ENCODE data around the gene CRX.
"Not testable (repeated sequence)": the region's sequence is repeated elsewhere in the genome, so short reads cannot be mapped to it uniquely, and the experiment has no call there.

The CRX gene

DNA sequence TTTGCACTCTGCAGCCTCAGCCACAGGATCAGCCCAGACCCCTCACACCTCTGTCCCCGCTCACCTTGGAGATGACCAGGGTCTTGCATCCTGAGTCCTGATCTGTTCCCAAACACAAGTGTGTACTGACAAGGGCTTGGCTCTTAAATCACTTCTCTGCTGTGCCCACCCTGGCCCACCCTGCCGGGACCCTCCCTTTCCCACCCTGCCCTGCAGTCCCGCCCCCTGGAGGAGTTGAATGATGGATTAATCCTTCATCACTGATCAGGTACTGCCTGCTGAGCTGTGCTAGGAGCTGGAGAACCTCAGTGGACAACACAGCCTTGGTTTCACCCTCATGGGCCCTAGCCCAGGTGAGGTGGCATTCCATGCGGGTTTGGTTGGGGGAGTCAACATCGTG lies 17.3 kb upstream of the CRX start, which contains the start of gene TPRX1:
Gene TPRX1, minus strand, starts transcription at position 101 of the 400 bp plus-strand sequence. Its CDS starts 12 bp downstream, at position 89.
- not testable (repeated sequence) for DNase-seq

DNA sequence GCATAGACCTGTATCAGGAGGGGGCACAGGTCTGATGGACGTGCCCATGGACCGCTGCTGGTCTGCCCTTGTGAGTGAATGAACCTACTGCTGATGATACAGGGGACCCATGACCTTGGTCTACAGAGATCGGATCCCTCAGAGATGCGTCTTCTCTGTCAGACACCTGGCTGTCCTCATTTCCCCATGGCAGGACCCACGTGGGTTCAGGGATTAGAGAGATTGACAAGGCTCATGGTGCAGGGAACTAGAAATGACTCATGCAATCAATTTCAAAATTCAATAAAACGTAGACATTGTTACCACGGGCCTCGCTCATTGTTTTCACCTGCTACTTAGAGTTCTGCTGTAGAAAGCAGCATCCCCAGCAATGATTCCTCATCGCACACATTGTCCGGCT lies 16.4 kb upstream of the CRX start:
- no peak for DNase-seq

DNA sequence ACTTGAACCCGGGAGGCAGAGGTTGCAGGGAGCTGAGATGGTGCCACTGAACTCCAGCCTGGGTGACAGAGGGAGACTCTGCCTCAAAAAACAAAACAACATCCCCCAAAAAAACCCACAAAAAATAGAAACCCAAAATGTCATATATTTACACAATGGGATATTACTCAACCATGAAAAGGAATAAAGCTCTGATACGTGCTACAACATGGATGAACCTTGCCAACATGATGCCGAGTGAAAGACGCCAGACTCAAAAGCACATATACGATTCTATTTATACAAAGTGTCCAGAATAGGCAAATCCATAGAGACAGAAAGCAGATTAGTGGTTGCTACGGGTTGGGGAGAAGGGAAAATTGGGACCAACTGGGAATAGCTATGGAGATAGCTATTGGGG lies 15.3 kb upstream of the CRX start:
- DNase-seq, result no peak

DNA sequence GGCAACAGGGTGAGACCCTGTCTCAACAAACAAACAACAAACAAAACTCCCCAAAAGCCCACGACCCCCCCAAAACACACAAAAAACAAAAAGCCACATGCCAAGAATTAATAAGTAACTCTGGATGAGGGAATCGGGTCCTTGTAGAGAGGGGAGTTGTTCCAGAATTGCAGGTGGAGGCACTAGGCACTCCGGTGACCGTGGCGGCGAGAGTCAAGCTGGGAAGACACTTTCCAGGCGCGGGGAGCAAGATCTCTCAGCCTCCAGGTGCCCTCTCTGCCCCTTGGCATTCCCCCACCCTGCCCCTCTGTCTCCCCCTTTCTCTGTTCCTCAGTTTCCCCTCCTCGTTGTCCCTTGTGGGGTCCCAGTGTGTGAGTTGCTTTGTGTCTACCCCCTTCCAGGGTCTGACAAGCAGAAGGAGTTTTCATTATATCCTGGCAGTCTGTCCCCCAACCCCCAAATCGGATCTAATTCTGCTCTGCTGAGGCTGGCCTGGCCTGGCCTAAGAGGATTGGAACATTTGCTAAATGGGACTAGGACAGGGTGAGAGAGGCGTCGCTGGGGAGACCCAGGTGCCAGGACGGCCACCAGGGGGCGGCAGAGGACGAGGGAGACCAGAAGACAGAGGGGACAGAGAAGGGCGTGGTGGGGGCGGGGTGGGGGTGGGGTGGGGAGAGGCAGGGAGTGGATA lies 8.3 kb upstream of the CRX start:
- DNase-seq, result peak; percentile 59

DNA sequence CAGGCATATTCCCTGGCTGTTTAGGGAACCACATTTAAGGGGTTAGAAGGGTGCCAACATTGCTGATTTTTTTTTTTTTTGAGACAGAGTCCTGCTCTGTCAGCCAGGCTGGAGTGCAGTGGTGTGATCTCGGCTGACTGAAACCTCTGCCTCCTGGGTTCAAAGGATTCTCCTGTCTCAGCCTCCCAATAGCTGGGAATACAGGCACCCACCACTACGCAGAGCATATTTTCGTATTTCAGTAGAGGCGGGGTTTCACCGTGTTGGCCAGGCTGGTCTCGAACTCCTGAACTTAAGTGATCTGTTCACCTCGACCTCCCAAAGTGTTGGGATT lies 7.8 kb upstream of the CRX start:
- DNase-seq, result no peak

DNA sequence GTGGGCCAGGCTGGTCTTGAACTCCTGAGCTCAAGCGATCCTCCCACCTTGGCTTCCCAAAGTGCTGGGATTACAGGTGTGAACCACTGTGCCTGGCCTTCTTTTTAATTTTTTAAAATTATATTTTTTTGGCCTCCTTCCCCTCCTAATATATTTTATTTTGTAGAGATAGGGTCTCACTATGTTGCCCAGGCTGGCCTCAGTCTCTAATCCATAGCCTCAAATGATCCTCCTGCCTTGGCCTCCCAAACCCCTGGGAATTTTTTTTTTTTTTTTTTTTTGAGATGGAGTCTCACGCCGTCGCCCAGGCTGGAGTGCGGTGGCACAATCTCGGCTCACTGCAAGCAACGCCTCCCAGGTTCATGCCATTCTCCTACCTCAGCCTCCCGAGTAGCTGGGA lies 5.5 kb upstream of the CRX start:
- not testable (repeated sequence) for DNase-seq

DNA sequence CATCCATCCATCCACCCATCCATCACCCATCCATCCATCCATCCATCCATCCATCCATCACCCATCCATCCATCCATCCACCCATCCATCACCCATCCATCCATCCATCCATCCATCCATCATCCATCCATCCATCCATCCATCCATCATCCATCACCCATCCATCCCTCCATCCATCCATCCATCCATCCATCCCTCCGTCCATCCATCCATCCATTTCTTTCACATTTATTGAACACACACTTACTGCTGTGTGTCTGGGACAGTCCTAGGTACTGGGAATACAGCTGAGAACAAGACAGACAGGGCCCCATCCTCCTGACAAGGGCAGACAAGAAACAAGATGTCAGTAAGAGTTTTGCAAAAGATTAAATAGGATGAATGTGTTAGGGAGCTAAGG lies 3.5 kb upstream of the CRX start:
- not testable (repeated sequence) for DNase-seq

DNA sequence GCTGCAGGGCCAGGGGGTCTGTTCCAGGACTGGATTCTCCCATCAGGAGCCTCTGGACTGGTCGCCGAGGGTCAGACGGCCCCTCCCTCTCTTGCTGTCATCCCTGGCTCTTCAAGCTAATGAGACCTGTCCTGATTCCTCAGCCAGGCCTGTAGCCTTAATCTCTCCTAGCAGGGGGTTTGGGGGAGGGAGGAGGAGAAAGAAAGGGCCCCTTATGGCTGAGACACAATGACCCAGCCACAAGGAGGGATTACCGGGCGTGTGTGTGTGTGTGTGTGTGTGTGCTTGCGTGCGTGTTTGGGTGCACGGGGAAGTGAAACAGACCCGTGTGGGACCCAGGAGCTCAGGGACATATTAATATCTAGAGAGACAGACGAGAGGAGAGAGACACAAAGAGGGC lies 1.9 kb upstream of the CRX start:
- no peak for DNase-seq

DNA sequence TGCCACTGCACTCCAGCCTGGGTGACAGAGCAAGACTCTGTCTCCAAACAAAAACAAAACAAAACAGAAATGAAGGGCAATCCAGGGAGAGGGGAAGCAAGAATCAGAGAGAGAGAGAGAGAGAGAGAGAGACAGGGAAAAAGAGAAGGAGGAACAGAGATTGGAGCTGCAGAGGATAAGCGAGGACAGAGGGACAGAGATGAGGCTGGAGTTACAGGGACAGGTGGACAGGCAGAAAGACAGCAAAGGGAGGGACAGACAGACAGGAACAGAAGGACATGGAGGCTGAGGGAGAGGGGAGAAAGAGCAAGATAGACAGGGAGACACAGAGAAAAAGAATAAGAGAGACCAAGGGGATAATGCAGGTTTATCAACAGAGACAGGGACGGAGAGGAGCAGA lies 1.3 kb upstream of the CRX start:
- DNase-seq, result no peak

DNA sequence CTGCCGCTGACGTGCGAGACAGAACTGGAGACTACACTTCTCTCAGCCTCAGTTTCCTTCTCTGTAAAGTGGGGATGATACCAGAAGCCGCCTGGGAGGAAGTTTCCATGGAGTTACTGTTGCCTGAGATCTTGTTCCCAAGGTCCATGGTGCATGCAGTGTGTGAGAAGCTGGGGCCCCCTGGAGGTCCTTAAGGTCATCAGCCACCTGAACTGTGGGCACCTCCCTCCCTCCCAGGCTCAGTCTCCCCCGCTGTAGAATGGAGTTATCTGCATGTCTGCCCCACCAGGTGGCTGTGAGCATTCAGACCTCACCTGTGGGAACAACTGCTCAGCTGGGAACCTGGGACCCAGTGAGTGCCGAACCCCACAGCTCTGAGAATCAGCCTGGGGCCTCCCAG lies 2.7 kb downstream of the CRX start:
- DNase-seq, result no peak

DNA sequence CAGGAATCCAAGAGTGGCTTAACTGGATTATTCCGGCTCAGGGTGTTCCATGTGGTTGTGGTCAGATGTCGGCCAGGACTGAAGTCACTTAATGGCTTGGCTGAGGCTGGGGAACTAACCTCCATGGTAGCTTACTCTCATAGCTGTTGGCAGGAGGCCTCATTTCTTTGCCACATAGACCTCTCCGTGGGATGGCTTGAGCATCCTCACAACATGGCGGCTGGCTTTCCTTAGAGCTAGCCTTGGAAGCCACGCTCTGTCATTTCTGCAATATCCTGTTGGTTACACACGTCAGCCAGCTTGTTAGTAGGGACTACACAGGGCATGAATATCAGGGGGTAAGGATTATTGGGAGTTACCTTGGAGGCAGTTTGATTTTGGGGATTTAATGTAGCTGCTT lies 5.1 kb downstream of the CRX start:
- DNase-seq, result no peak

DNA sequence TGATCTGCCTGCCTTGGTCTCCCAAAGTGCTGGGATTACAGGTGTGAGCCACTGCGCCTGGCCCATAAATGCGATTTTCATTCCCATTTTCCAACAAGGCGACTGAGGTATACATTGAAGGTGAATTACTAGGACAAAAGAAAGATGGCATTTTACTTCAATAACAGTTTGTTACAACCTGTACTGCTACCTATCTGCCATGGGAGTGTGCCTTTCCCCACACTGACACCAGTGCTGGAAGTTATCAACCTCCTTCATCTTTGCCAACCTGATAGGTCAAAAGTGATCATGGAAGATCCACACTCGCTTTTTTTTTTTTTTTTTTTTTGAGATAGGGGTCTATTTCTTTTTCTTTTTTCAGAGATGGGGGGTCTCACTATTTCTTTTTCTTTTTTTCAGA lies 11.0 kb downstream of the CRX start:
- no peak for DNase-seq

DNA sequence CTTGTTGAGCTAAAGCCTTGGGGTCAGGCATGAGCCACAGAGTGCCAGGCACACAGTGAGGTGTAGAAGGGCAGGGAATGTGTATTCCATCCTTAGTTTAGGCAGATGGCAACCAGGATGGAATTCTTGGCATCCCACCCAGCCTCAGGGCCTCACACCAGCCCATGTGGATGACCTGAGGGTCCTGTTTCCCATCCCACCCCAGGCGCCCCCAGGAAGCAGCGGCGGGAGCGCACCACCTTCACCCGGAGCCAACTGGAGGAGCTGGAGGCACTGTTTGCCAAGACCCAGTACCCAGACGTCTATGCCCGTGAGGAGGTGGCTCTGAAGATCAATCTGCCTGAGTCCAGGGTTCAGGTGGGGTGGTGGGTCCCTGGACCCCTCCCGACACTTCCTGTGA lies 14.3 kb downstream of the CRX start:
- no peak for DNase-seq

DNA sequence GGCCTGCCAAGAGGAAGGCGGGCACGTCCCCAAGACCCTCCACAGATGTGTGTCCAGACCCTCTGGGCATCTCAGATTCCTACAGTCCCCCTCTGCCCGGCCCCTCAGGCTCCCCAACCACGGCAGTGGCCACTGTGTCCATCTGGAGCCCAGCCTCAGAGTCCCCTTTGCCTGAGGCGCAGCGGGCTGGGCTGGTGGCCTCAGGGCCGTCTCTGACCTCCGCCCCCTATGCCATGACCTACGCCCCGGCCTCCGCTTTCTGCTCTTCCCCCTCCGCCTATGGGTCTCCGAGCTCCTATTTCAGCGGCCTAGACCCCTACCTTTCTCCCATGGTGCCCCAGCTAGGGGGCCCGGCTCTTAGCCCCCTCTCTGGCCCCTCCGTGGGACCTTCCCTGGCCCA lies 17.7 kb downstream of the CRX start:
- DNase-seq, result no peak

DNA sequence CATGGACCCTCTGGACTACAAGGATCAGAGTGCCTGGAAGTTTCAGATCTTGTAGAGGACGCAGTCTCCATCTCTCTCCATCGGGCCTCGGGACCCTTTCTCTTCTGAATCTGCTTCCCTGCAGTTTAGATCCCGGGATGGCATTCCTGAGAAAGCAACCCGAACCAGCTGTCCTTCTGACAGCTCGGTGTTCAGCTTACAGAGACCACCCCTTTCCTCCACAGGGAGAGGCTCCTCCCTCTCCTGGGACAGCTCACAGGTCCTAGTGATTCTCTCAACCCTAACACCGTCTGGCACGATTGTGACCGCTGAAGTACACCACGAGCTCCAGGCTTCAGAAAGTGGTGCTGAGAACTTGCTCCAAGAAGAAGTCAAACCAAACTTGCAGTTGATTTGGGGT lies 18.2 kb downstream of the CRX start:
- DNase-seq, result no peak

DNA sequence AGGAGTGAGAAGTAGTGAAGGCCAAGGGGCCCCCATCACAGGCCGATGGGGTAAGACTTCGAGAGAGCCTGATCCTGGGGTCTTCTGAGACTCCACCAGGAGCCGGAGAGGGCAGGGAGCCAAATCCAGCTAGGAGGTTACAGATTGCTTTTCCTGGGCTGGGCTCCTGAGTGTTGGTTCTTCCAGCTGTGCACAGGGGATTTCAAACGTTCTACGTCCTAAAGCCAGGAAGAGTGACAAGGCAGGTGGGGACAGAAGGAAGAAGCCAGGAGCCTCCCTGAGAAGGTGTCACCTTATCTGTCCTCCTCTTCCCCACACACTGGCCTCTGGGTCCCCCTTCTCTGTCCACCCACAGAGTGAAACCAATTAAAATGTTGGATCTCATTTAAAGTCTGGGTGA lies 21.2 kb downstream of the CRX start:
- DNase-seq, result no peak

DNA sequence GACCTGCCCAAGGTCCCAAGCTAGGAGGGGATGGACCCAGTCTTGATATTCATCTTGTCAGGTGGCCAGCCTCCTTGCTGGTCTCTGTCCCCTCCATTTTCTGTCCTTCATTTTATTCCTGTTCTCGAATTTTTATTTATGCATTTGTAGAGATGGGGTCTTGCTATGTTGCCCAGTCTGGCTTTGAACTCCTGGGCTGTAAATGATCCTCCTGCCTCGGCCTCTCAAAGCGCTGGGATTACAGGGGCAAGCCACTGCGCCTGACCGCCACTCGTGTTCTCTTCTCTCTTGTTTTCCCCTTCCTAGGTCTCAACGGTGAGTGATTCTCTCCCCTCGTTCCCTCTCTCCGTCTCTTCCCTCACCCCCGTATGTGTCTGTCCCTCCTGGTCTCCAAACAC lies 26.7 kb downstream of the CRX start:
- no peak for DNase-seq

DNA sequence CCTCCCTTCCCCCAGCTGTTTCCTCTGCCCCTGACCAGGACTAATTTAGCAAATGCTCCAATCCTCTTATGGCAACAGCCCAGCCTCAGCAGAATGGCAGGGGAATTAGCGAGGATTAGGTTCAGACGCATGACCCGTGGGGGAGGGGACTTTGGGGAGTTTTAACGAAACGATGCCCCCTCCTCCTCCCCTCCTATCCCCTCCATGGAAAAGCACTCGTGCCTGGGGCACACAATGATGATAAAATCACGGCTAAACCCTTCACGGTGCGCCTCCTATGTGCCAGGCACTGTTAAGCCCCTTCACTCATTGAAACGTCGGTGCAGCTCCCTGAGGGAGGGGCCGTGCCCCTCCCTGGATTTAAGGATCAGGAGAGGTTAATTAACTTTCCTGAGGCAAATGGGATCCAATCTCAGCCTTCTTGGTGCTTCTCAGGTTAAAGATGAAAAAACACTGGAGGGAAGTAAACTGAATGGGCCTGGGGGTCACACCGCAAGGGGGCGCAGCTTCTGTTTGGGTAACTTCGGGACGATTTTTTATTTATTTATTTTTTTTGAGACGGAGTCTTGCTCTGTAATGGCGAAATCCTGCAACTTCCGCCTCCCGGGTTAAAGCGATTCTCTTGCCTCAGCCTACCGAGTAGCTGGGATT lies 27.2 kb downstream of the CRX start:
- DNase-seq, result no peak

DNA sequence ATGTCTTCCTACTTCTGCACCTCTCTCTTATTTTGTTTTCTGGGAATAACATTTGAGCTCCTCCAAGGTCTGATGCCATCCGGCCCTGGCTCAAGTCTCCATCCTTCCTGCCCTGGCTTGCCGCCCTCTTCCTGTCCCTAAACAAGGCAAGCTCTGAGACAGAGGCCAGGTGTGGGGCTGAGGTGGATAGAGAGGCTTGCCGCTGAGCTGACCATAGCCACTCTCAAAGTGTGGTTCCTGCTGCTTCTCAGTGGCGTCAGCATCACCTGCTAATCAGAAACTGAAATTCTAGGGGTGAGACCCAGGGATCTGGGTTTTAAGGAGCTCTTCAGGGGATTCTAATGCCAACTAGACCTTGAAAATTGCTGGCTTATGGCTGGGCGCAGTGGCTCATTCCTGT lies 31.3 kb downstream of the CRX start:
- no peak for DNase-seq

DNA sequence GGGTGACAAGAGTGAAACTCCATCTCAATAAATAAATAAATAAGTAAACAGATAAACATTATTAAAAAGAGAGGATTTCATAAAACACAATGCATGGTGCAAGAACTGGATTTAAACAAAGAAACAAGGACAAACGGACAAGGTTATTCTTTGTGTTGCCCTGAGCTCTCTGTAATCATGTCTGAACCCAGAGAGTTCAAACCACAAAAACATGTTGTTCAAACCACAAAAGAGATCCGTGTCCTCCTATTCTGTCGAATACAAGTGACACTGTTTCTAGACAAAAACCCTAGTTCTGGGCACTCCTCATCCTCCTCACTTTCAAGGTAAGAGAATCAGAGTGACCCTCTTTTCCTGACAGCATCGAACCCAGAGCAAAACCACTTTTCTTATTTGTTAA lies 32.7 kb downstream of the CRX start:
- DNase-seq, result no peak

DNA sequence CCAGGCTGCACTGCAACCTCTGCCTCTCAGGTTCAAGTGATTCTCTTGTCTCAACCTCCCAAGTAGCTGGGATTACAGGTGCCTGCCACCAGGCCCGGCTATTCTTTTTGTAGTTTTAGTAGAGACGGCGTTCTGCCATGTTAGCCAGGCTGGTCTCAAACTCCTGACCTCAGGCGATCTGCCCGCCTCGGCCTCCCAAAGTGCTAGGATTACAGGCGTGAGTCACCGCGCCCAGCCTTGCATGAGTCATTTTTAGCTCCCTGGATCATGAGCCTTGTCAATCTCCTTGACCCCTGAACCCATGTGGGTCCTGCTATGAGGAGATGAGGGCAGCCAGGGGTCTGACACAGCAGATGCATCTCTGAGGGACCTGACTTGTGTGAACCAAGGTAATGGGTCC lies 36.5 kb downstream of the CRX start:
- DNase-seq, result not testable (repeated sequence)

DNA sequence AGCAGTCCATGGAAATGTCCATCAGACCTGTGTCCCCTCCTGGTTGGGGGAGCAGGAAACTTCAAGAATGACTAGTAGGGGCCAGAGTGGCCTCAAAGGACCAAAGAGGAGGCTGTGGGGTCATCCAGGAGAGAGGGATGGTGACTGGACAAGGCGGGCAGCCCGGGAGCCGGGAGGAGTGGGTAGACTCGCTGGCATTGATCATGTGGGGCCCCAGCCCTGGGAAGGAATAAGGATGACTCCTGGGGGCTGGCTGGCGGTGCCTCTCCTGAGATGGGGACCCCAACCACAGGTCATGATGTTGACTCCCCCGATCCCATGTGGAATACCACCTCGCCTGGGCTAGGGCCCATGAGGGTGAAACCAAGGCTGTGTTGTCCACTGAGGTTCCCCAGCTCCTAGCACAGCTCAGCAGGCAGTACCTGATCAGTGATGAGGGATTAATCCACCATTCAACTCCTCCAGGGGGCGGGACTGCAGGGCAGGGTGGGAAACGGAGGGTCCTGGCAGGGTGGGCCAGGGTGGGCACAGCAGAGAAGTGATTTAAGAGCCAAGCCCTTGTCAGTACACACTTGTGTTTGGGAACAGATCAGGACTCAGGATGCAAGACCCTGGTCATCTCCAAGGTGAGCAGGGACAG lies 37.0 kb downstream of the CRX start, which contains the start of gene TPRX2:
Gene TPRX2, plus strand, starts transcription at position 590 of the 640 bp plus-strand sequence. Its CDS starts 12 bp downstream, at position 602.
- DNase-seq, result not testable (repeated sequence)

DNA sequence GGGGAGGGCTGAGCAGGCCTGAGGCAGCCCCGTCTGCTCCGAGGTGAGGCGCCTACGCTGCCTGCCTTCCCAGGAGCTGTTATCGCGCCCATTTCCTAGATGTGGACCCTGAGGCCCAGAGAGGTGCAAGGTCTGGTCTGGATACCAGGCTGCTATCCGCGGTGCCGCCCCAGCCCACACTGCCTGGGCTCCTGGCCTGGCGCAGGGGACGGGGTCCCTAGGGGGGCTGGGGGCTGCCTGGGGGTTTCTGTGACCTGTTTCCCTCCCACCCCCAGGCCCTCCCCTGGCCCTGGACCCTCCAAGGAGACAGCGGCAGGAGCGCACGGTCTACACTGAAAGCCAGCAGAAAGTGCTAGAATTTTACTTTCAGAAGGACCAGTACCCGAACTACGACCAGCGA lies 38.1 kb downstream of the CRX start:
- not testable (repeated sequence) for DNase-seq

DNA sequence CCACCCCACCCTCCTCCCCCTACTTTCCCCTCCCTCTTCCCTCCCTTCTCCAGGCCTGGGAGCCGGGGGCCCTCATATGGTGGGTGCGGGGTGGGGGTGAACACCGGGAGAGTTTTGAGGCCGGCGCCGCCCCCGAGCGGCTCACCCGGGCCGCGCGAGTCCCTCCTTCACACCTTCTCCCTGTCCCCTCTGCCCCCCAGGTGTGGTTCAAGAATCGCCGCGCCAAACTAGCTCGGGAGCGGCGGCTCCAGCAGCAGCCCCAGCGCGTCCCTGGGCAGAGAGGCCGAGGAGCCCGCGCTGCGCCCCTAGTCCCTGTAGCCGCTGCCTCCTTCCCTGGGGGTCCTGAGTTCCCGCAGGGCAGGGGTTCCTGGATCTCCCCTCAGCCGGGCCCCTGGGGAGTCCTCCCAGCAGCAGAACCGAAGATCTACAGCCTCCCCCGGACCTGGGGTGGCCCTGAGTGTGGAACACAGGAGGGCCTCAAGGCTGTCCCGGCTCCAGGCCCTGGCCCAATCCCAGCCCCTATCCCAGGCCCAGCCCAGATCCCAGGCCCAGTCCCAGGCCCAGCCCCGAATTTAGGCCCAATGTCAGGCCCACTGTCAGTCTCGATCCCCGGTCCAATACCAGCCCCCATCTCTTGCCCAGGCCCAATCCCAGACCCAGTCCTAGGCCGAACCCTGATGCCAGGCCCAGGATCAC lies 39.0 kb downstream of the CRX start:
- no peak for DNase-seq
